8988T (cell line): ENCODE results near the gene ELMOD2.

Experiments used
- DNase-seq: peaks from one replicate; pipeline ENCODE4 v3.0.0; 2011

Gene ELMOD2

DNA sequence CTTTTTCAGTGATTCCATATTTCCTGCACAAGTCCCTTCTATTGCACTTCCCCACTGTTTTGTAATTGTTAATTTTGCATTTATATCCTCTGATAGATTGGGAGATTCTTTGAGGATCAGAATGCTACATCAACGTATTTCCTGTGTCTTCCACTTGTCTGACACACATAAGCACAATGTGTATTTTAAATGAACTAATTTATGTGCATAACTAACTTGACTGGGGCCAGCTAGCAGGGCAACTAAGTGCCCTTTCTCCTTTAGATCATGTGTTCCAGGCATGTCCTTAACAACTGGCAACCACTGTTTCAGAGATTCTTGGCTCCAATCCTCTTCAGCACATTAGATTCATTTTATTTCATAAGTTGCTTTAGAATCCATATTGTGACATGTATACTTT is 60.5 kb downstream of the ELMOD2 start:
- no peak for DNase-seq

DNA sequence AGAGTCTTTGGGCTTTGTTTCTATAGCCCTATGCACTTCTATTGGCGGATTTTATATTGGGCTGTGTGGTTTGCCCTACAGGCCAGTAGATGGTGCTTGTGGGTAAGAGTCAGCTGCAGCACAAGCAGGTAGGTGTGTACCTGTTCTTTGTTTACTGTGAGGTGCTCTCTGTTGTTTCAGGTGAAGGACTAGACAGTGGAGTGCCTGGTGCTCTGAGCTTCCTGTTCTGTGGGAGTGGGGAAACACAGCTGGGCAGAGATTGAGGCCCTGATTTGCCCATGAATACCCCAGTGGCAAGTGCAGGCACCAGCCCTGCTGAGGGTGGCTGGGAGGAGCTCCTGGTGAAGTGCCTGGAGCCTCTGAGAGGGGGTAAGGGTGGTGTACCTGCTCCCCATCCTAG is 71.1 kb downstream of the ELMOD2 start:
- DNase-seq: no peak

DNA sequence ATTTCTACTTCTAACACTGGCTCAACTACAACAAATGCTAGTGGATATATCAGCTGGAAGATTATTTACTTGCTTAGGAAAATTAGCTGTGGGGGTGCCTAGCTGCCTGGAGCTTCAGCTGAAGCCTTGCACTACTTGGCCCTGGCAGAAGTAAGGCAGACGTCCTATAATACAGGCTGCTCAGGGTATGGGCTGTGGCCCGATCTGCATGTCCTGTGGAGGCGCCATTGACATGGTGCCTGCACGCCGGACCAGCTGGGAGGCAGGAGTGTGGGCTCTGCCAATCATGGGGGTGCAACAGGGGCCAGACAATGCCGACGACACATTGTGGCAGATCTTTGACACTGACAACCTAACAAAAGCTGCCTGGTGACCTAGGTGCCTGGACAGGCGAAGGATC is 76.4 kb downstream of the ELMOD2 start:
- no peak for DNase-seq

DNA sequence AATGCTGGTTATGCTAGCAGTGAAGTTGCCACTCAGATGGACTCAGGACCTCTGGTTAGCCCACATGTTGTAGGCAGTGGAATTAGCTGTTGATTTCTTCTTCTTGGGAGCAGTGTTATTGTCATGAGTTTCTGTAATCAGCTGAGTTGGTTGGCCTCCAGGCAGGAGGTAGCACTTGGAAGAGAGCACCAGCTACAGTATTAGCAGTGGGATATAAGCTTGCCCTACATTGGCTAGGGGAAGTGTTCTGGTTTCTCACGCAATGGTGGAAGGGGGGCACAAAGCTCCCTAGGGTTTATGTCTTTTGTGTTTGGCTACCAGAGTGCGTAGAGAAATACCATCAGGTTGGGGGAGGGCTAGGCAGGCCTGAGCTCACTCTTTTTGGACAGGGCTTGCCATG is 78.7 kb downstream of the ELMOD2 start:
- no peak for DNase-seq

DNA sequence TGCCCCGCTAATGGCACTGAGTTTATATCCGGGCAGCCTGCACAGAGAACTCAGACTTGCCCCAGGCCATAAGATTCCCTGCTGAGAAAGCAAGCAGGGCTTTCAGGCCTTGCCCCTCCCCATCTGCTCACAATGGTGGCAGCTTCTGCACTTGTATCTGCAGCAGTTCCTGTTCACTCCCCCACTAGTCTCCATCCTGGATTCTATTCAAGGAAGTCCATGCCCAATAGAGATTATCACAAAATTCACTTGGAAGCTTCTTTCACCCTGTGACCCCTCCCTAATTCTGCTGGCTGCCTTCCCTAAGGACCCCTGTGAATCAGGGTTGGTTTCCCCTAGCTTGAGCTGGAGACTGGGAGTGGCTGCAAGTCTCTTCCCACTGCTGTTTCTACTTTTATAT is 79.3 kb downstream of the ELMOD2 start:
- no peak for DNase-seq
